T-helper 2 cell treated with Interferon-gamma antibody and Interleukin-4, amounts not matched to agents 5 μg/mL and 100 μg/mL, for 36 hours (primary cell): ENCODE data around the gene KLRK1.
"Not testable (repeated sequence)": the region's sequence is repeated elsewhere in the genome, so short reads cannot be mapped to it uniquely, and the experiment has no call there.

ENCODE experiments used
- DNase-seq: peaks from one replicate; pipeline ENCODE4 v3.0.0; 2021; ENCODE audit warnings: low spot score
- H3K27ac Mint-ChIP-seq: one replicate; pipeline ENCODE4 v1.8.0; 2021; ENCODE audit warnings: mild to moderate bottlenecking, mixed read lengths
- H3K27me3 Mint-ChIP-seq: one replicate; pipeline ENCODE4 v1.8.0; 2021; ENCODE audit warnings: low read depth, mixed read lengths
- H3K36me3 Mint-ChIP-seq: one replicate; pipeline ENCODE4 v1.8.0; 2021; ENCODE audit warnings: low read depth, mixed read lengths
- H3K4me1 Mint-ChIP-seq: one replicate; pipeline ENCODE4 v1.8.0; 2021; ENCODE audit warnings: low read depth, mixed read lengths
- H3K4me3 Mint-ChIP-seq: one replicate; pipeline ENCODE4 v1.8.0; 2022; ENCODE audit warnings: mild to moderate bottlenecking, moderate library complexity, mixed read lengths
- H3K9me3 Mint-ChIP-seq: one replicate; pipeline ENCODE4 v1.8.0; 2021; ENCODE audit warnings: mixed read lengths

The KLRK1 gene

GRCh38 chr12:10397296-10397695 lies 7.5 kb upstream of the KLRK1 start:
- no peak for DNase-seq
- H3K36me3 Mint-ChIP-seq, result no peaks in the 10 kb centered on the region
- no peak overlapping the region for H3K4me3 Mint-ChIP-seq
- H3K27me3 Mint-ChIP-seq, result peaks cover 16% of the 10 kb centered on the region
- H3K9me3 Mint-ChIP-seq, result no peaks in the 10 kb centered on the region
- H3K4me1 Mint-ChIP-seq, result peaks cover 3% of the 10 kb centered on the region
- no peak overlapping the region for H3K27ac Mint-ChIP-seq

GRCh38 chr12:10396176-10396575 lies 6.3 kb upstream of the KLRK1 start:
- not testable (repeated sequence) for H3K27ac Mint-ChIP-seq, H3K4me1 Mint-ChIP-seq, H3K4me3 Mint-ChIP-seq, H3K36me3 Mint-ChIP-seq, DNase-seq, H3K9me3 Mint-ChIP-seq
- H3K27me3 Mint-ChIP-seq, result peaks cover 16% of the 10 kb centered on the region

DNA sequence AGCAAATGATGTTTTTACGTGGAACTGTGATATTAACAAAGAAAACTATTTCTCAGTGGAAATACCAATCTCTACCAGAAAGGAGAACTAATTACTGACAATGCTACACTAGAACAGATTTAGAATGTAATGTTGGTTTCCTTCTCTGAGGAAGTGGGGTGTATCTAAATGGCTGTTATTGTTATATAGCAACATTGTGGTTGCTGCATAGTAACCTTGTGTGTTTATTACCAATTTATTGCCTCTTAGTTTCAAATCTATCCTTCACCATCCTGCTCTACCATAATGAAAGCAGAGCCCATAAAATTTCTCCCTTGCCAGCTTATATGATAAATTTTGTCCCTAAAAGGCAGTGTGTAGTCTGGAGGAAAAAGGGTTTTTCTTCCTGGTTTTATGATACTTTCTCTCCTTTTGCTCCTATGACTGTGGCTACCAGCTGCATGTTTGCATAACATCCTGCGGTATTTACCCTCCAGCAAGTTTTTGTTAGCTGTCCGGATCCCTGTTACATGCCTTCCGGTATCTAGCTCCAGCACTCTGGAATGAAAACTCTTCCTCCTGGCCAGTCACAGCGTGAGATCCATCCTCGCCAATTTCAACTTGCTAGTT lies 5.7 kb upstream of the KLRK1 start:
- Mint-ChIP-seq H3K9me3 (no peaks in the 10 kb centered on the region), H3K4me1 (no peaks in the 10 kb centered on the region), H3K4me3 (no peak overlapping the region), H3K27me3 (peaks cover 13% of the 10 kb centered on the region), H3K27ac (no peak overlapping the region), H3K36me3 (no peaks in the 10 kb centered on the region)
- DNase-seq, result no peak

GRCh38 chr12:10394531-10395152 lies 4.8 kb upstream of the KLRK1 start:
- H3K4me3 Mint-ChIP-seq, H3K36me3 Mint-ChIP-seq, H3K9me3 Mint-ChIP-seq, DNase-seq, H3K27ac Mint-ChIP-seq, H3K4me1 Mint-ChIP-seq: not testable (repeated sequence)
- peaks cover 19% of the 10 kb centered on the region for H3K27me3 Mint-ChIP-seq

- peaks cover 28% of the 10 kb centered on the region for H3K27me3 Mint-ChIP-seq
- peaks cover 2% of the 10 kb centered on the region for H3K4me1 Mint-ChIP-seq
- H3K4me3 Mint-ChIP-seq, result no peak overlapping the region
- no peak for DNase-seq
- no peaks in the 10 kb centered on the region for H3K9me3 Mint-ChIP-seq
- no peak overlapping the region for H3K27ac Mint-ChIP-seq
- H3K36me3 Mint-ChIP-seq, result no peaks in the 10 kb centered on the region
These were observed 3.5 kb upstream of the KLRK1 start for GRCh38 chr12:10393291-10393690.

GRCh38 chr12:10392394-10392930 lies 2.6 kb upstream of the KLRK1 start:
- DNase-seq, result no peak

GRCh38 chr12:10390991-10391390 lies 1.1 kb upstream of the KLRK1 start:
- H3K27ac Mint-ChIP-seq, H3K36me3 Mint-ChIP-seq, H3K4me1 Mint-ChIP-seq, DNase-seq, H3K9me3 Mint-ChIP-seq, H3K4me3 Mint-ChIP-seq: not testable (repeated sequence)
- H3K27me3 Mint-ChIP-seq, result peaks cover 24% of the 10 kb centered on the region

More at GRCh38 chr12:10392394-10392930, 2.6 kb upstream of the KLRK1 start:
- Mint-ChIP-seq H3K36me3 (no peaks in the 10 kb centered on the region), H3K27ac (no peak overlapping the region), H3K4me3 (no peak overlapping the region), H3K27me3 (peaks cover 24% of the 10 kb centered on the region), H3K9me3 (no peaks in the 10 kb centered on the region), H3K4me1 (peaks cover 2% of the 10 kb centered on the region)

GRCh38 chr12:10388624-10389413 lies 1.0 kb downstream of the KLRK1 start:
- Mint-ChIP-seq H3K4me3 (no peak overlapping the region), H3K4me1 (peaks cover 2% of the 10 kb centered on the region), H3K36me3 (no peaks in the 10 kb centered on the region), H3K27me3 (peaks cover 27% of the 10 kb centered on the region), H3K27ac (no peak overlapping the region), H3K9me3 (no peaks in the 10 kb centered on the region)
- no peak for DNase-seq

DNA sequence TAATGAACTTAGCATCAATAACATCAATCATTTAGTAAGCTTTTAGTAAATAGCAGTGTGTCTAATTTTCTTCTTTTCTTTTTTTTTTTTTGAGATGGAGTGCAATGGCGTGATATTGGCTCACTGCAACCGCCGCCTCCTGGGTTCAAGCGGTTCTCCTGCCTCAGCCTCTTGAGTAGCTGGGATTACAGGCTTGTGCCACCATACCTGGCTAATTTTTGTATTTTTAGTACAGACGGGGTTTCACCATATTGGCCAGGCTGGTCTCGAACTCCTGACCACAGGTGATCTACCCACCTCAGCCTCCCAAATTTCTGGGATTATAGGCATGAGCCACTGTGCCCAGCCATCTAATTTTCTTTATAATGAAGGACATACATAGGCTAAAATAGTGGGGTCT lies 2.3 kb downstream of the KLRK1 start:
- H3K4me3 Mint-ChIP-seq, H3K4me1 Mint-ChIP-seq, DNase-seq, H3K36me3 Mint-ChIP-seq, H3K27ac Mint-ChIP-seq, H3K9me3 Mint-ChIP-seq: not testable (repeated sequence)
- peaks cover 29% of the 10 kb centered on the region for H3K27me3 Mint-ChIP-seq

GRCh38 chr12:10386857-10387256 lies 3.0 kb downstream of the KLRK1 start:
- Mint-ChIP-seq H3K27ac (no peak overlapping the region), H3K4me1 (peaks cover 2% of the 10 kb centered on the region), H3K36me3 (no peaks in the 10 kb centered on the region), H3K9me3 (no peaks in the 10 kb centered on the region), H3K4me3 (no peak overlapping the region), H3K27me3 (peaks cover 28% of the 10 kb centered on the region)
- DNase-seq, result no peak

GRCh38 chr12:10385166-10385613 lies 4.7 kb downstream of the KLRK1 start:
- no peak overlapping the region for H3K27ac Mint-ChIP-seq
- no peaks in the 10 kb centered on the region for H3K9me3 Mint-ChIP-seq
- H3K27me3 Mint-ChIP-seq, result peaks cover 30% of the 10 kb centered on the region
- peaks cover 2% of the 10 kb centered on the region for H3K4me1 Mint-ChIP-seq
- no peaks in the 10 kb centered on the region for H3K36me3 Mint-ChIP-seq
- no peak for DNase-seq
- H3K4me3 Mint-ChIP-seq, result no peak overlapping the region

- Mint-ChIP-seq H3K9me3 (no peaks in the 10 kb centered on the region), H3K27me3 (peaks cover 23% of the 10 kb centered on the region), H3K4me3 (no peak overlapping the region), H3K36me3 (no peaks in the 10 kb centered on the region), H3K4me1 (no peaks in the 10 kb centered on the region), H3K27ac (no peak overlapping the region)
- no peak for DNase-seq
These were observed 5.7 kb downstream of the KLRK1 start for GRCh38 chr12:10384191-10384590.

- no peak overlapping the region for H3K4me3 Mint-ChIP-seq
- no peaks in the 10 kb centered on the region for H3K36me3 Mint-ChIP-seq
- no peak overlapping the region for H3K27ac Mint-ChIP-seq
- no peaks in the 10 kb centered on the region for H3K9me3 Mint-ChIP-seq
- H3K27me3 Mint-ChIP-seq, result peaks cover 16% of the 10 kb centered on the region
- H3K4me1 Mint-ChIP-seq, result no peaks in the 10 kb centered on the region
- DNase-seq, result no peak
These were observed 7.8 kb downstream of the KLRK1 start for GRCh38 chr12:10381928-10382628.

DNA sequence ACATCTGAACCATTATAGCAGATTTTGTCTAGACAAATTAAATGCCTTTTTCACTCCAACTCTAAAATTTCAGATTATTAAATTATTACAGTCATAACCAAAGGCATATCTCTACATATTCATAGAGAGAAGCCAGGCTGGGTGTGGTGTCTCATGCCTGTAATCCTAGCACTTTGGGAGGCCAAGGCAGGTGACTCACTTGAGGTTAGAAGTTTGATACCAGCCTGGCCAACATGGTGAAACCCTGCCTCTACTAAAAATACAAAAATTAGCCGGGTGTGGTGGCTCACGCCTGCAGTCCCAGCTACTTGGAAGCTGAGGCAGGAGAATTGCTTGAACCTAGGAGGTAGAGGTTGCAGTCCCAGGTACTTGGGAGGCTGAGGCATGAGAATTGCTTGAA lies 11.1 kb downstream of the KLRK1 start:
- H3K4me1 Mint-ChIP-seq, H3K27ac Mint-ChIP-seq, H3K36me3 Mint-ChIP-seq, H3K4me3 Mint-ChIP-seq, DNase-seq, H3K9me3 Mint-ChIP-seq: not testable (repeated sequence)
- peaks cover 17% of the 10 kb centered on the region for H3K27me3 Mint-ChIP-seq
